H1 (cell line): ENCODE data around the gene HACD1. TPM values are rescaled to one million over a fixed set of nuclear protein-coding genes. Genes with fewer than 3 reads are reported as not detected.

Experiments
- CTCF ChIA-PET: fragments of 300-600 bp; sonication (Branson Sonifier 250); formaldehyde crosslinking; loops from one replicate; lab custom pipeline; 2021; ENCODE audit not compliant: partially characterized antibody; lab: Charles Lee
- POLR2A ChIA-PET: fragments of 300-600 bp; sonication (Branson Sonifier 250); formaldehyde crosslinking; loops from one replicate; lab custom pipeline; 2021; ENCODE audit warnings: inconsistent platforms; ENCODE audit not compliant: partially characterized antibody; lab: Charles Lee
- DNase-seq, 2 experiments: peaks; one replicate each; pipeline versions ENCODE4 v3.0.0 to v3.0.0-alpha.2; 2010 to 2022; ENCODE audit warnings: low spot score in 2 of 2, low read depth in 1 of 2, mixed read lengths in 1 of 2
- FAIRE-seq: peaks from 2 replicates; lab custom pipeline; 2011; peaks lifted over from hg19 to GRCh38; lab: Jason Lieb, UNC
- H2AFZ ChIP-seq: 2 replicates; pipeline ENCODE4 v1.8.1; 2012; ENCODE audit warnings: low read length, inconsistent platforms
- H2AK5ac ChIP-seq: 2 replicates; pipeline ENCODE4 v1.6.1; 2013; ENCODE audit warnings: low read depth, low read length
- H2BK120ac ChIP-seq: replicated peaks from 2 replicates; pipeline ENCODE3; 2013; ENCODE audit warnings: low read depth, low read length, inconsistent platforms
- H2BK12ac ChIP-seq: 2 replicates; pipeline ENCODE4 v1.6.1; 2013; ENCODE audit warnings: low read depth, low read length
- H2BK15ac ChIP-seq: 2 replicates; pipeline ENCODE4 v1.6.1; 2013; ENCODE audit warnings: low read length
- H2BK20ac ChIP-seq: 2 replicates; pipeline ENCODE4 v1.6.1; 2013; ENCODE audit warnings: low read length
- H2BK5ac ChIP-seq: 2 replicates; pipeline ENCODE4 v1.6.1; 2013; ENCODE audit warnings: low read depth, low read length
- H3K14ac ChIP-seq: 2 replicates; pipeline ENCODE4 v1.6.1; 2013; ENCODE audit warnings: inconsistent platforms; ENCODE audit not compliant: insufficient read length
- H3K18ac ChIP-seq: 2 replicates; pipeline ENCODE4 v1.6.1; 2013; ENCODE audit warnings: low read length; ENCODE audit errors: extremely low read depth
- H3K23ac ChIP-seq: 2 replicates; pipeline ENCODE4 v1.6.1; 2013; ENCODE audit warnings: inconsistent platforms; ENCODE audit not compliant: insufficient read length
- H3K23me2 ChIP-seq: 2 replicates; pipeline ENCODE4 v1.6.1; 2013; ENCODE audit warnings: low read depth, low read length
- H3K27ac ChIP-seq: 2 replicates; pipeline ENCODE4 v1.6.1; 2011; ENCODE audit warnings: low read depth, low read length, inconsistent platforms
- H3K27me3 ChIP-seq, 4 experiments: replicated peaks in 1 of 4; 1 replicate in 1 of 4; 2 replicates in 3 of 4; pipeline versions ENCODE4 v1.6.1 to v1.8.1; 2011 to 2013; ENCODE audit warnings: low read length in 3 of 4, mild to moderate bottlenecking in 3 of 4, inconsistent platforms in 2 of 4, mixed read lengths in 2 of 4, moderate library complexity in 1 of 4; ENCODE audit not compliant: control insufficient read depth in 3 of 4, insufficient read depth in 3 of 4; ENCODE audit errors: extremely low read depth in 1 of 4
- H3K36me3 ChIP-seq, 4 experiments: 2 replicates each; pipeline versions ENCODE4 v1.6.1 to v1.8.1; 2011 to 2013; ENCODE audit warnings: mild to moderate bottlenecking in 4 of 4, low read length in 3 of 4, moderate library complexity in 2 of 4, control low read depth in 1 of 4, inconsistent platforms in 1 of 4; ENCODE audit not compliant: insufficient read depth in 4 of 4, control insufficient read depth in 2 of 4
- H3K4ac ChIP-seq: replicated peaks from 2 replicates; pipeline ENCODE3; 2013; ENCODE audit warnings: low read length, low read depth, mixed read lengths, inconsistent platforms; ENCODE audit not compliant: insufficient read length
- H3K4me1 ChIP-seq, 4 experiments: replicated peaks in 1 of 4; 1 replicate in 1 of 4; 2 replicates in 3 of 4; pipeline versions ENCODE4 v1.6.1 to v1.8.1; 2011 to 2013; ENCODE audit warnings: low read length in 3 of 4, inconsistent platforms in 2 of 4, mixed read lengths in 1 of 4; ENCODE audit not compliant: insufficient read depth in 4 of 4, control insufficient read depth in 3 of 4
- H3K4me2 ChIP-seq, 2 experiments: 2 replicates each; pipeline versions ENCODE4 v1.6.1 to v1.8.1; 2011 to 2013; ENCODE audit warnings: low read depth in 2 of 2, low read length in 2 of 2, control low read depth in 1 of 2, inconsistent platforms in 1 of 2, mild to moderate bottlenecking in 1 of 2; ENCODE audit not compliant: insufficient read depth in 1 of 2
- H3K4me3 ChIP-seq, 4 experiments: fragments of 200-600, 300-600 bp in 1 of 4; sonication (generic), shearing (Covaris generic), sonication (Bioruptor Twin) in 1 of 4; 2 replicates each; pipeline versions ENCODE4 v1.5.1 to v1.8.1; 2011 to 2016; ENCODE audit warnings: low read length in 4 of 4, low read depth in 3 of 4, control low read depth in 2 of 4, inconsistent platforms in 2 of 4, mild to moderate bottlenecking in 2 of 4, mixed read lengths in 1 of 4, moderate library complexity in 1 of 4; ENCODE audit not compliant: insufficient read depth in 2 of 4; ENCODE audit errors: extremely low read depth in 1 of 4
- H3K56ac ChIP-seq: replicated peaks from 2 replicates; pipeline ENCODE3; 2013; ENCODE audit warnings: low read depth, mild to moderate bottlenecking, mixed read lengths, low read length, inconsistent platforms; ENCODE audit not compliant: insufficient read length
- H3K79me1 ChIP-seq: 2 replicates; pipeline ENCODE4 v1.6.1; 2013; ENCODE audit warnings: low read depth, low read length, control low read depth
- H3K79me2 ChIP-seq, 2 experiments: 2 replicates each; pipeline versions ENCODE4 v1.6.1 to v1.8.1; 2012 to 2013; ENCODE audit warnings: low read length in 2 of 2, mild to moderate bottlenecking in 2 of 2, inconsistent platforms in 1 of 2; ENCODE audit not compliant: insufficient read depth in 2 of 2, control insufficient read depth in 1 of 2
- H3K9ac ChIP-seq, 4 experiments: replicated peaks in 1 of 4; 1 replicate in 1 of 4; 2 replicates in 3 of 4; pipeline versions ENCODE4 v1.6.1 to v1.8.1; 2011 to 2013; ENCODE audit warnings: low read depth in 3 of 4, low read length in 3 of 4, control low read depth in 2 of 4, mild to moderate bottlenecking in 2 of 4, moderate library complexity in 2 of 4, inconsistent platforms in 1 of 4; ENCODE audit errors: extremely low read depth in 1 of 4
- H3K9me3 ChIP-seq, 2 experiments: 2 replicates each; pipeline versions ENCODE4 v1.6.1 to v1.8.1; 2012 to 2013; ENCODE audit warnings: mild to moderate bottlenecking in 2 of 2, moderate library complexity in 2 of 2, control low read depth in 1 of 2, inconsistent platforms in 1 of 2, low read depth in 1 of 2, low read length in 1 of 2, mixed read lengths in 1 of 2; ENCODE audit not compliant: insufficient read depth in 2 of 2
- H4K20me1 ChIP-seq, 2 experiments: replicated peaks in 1 of 2; 2 replicates each; pipeline versions ENCODE3 to v1.8.1; 2011 to 2013; ENCODE audit warnings: inconsistent platforms in 2 of 2, low read length in 2 of 2, mild to moderate bottlenecking in 1 of 2; ENCODE audit not compliant: insufficient read depth in 2 of 2, control insufficient read depth in 1 of 2
- H4K5ac ChIP-seq: 2 replicates; pipeline ENCODE4 v1.6.1; 2013; ENCODE audit warnings: low read length, low read depth, mixed read lengths, inconsistent platforms; ENCODE audit not compliant: insufficient read length
- H4K8ac ChIP-seq: 2 replicates; pipeline ENCODE4 v1.8.0; 2013; ENCODE audit warnings: mild to moderate bottlenecking, moderate library complexity, low read length, inconsistent platforms; ENCODE audit not compliant: insufficient read depth; ENCODE audit errors: extremely low read depth
- H4K91ac ChIP-seq: replicated peaks from 2 replicates; pipeline ENCODE3; 2013; ENCODE audit warnings: low read length, mixed read lengths, inconsistent platforms; ENCODE audit not compliant: insufficient read length
- HDAC2 ChIP-seq, 2 experiments: fragments of 300-600 bp in 1 of 2; sonication (generic) in 1 of 2; IDR thresholded peaks; 2 replicates each; pipeline ENCODE4 v1.6.1; 2011 to 2012; ENCODE audit warnings: low read depth in 2 of 2, low read length in 2 of 2, mild to moderate bottlenecking in 2 of 2, moderate library complexity in 2 of 2, borderline replicate concordance in 1 of 2, inconsistent platforms in 1 of 2
- RBBP5 ChIP-seq: IDR thresholded peaks from 2 replicates; pipeline ENCODE4 v1.7.1; 2012; ENCODE audit warnings: low read depth, mild to moderate bottlenecking, inconsistent platforms, low read length, moderate library complexity, borderline replicate concordance
- SUZ12 ChIP-seq: fragments of 200-600 bp; sonication (generic); IDR thresholded peaks from 2 replicates; pipeline ENCODE4 v1.6.1; 2012; ENCODE audit warnings: mild to moderate bottlenecking, inconsistent platforms, low read length, moderate library complexity, mixed read lengths
- TBP ChIP-seq: IDR thresholded peaks from 2 replicates; pipeline ENCODE4 v1.6.1; 2011; ENCODE audit warnings: low read depth, low read length, improper control_type of control experiment
- YY1 ChIP-seq: IDR thresholded peaks from 2 replicates; pipeline ENCODE4 v1.6.1; 2011; ENCODE audit warnings: low read depth, mild to moderate bottlenecking, low read length
- WGBS, 2 experiments: shearing (Covaris generic) in 1 of 2; methylation state at CpG; one replicate each; pipeline versions ENCODE4 v1.1.6 to v1.1.7; 2013 to 2015; ENCODE audit warnings: low lambda C conversion rate in 2 of 2, mixed read lengths in 2 of 2, inconsistent platforms in 1 of 2, low coverage in 1 of 2, missing lambda C conversion rate in 1 of 2; ENCODE audit not compliant: insufficient replicate concordance in 2 of 2, insufficient coverage in 1 of 2, insufficient read length in 1 of 2; ENCODE audit errors: extremely low coverage in 1 of 2, missing lambda C conversion rate in 1 of 2; 5-methylcytosine and 5-hydroxymethylcytosine counted together
- polyA plus RNA-seq, 7 experiments: library from polyadenylated mRNA; depleted of rRNA in 3 of 7; stranded (reverse) in 5 of 7; unstranded in 2 of 7; fragments of >200 nt in 5 of 7; fragments of 200-250 nt in 2 of 7; gene quantifications; 1 replicate in 5 of 7; 2 replicates in 1 of 7; 4 replicates in 1 of 7; pipeline versions ENCODE4 v1.2.1 to v1.2.3, GENCODE V29; 2011 to 2013; ENCODE audit warnings: missing spikeins in 2 of 7, mixed read lengths in 2 of 7
- total RNA-seq: library from RNA; stranded (reverse); fragmentation: NEBNext Ultra II Directional; extraction: Animal tissue kit (Norgen Biotek cat#: 25700); gene quantifications from 2 replicates; pipeline ENCODE4 v1.2.1, GENCODE V29; 2021

Gene HACD1
- total and polyA plus RNA-seq, 2 of the 8 experiments (the other 6 are each of a cell fraction or from before 2014, with no cell fraction given): 18.7 to 30.8 TPM

- 92% methylated on average over 4 of the region's 4 CpGs; no CpG with 5 or more reads in 1 of the 2 experiments for WGBS, 2 experiments
- no peaks in the 10 kb centered on the region for H3K27me3 ChIP-seq
- H3K23ac ChIP-seq: no peak overlapping the region
- no peak overlapping the region for H3K4me2 ChIP-seq
- H4K8ac ChIP-seq: no peak overlapping the region
- no peaks in the 10 kb centered on the region for H4K20me1 ChIP-seq
- no peak overlapping the region for H2AFZ ChIP-seq
- H3K4ac ChIP-seq: no peak overlapping the region
- H2AK5ac ChIP-seq: no peak overlapping the region
- 0 out of 7 replicates have a peak overlapping the region, but pooled peaks of 1 of the 4 experiments have one; percentile 7 for H3K9ac ChIP-seq
- H3K79me2 ChIP-seq: no peaks in the 10 kb centered on the region
- no peak overlapping the region for H2BK20ac ChIP-seq
- H3K14ac ChIP-seq: no peak overlapping the region
- TF ChIP-seq HDAC2 (IDR thresholded peaks at IDR 0.05; ENCODE audit: borderline replicate concordance in 1 of 2, low read depth in 2 of 2, low read length in 2 of 2): no peak
- no peak for TF ChIP-seq SUZ12
- no peak for TF ChIP-seq TBP
- TF ChIP-seq RBBP5: no peak
- no peak for TF ChIP-seq YY1
- H2BK5ac ChIP-seq: no peak overlapping the region
- peaks cover 0 to 6% (median 2%) of the 10 kb centered on the region in 4 experiments; a peak in 2 of 7 replicates for H3K4me1 ChIP-seq
- H2BK15ac ChIP-seq: no peak overlapping the region
- no peak overlapping the region for H2BK120ac ChIP-seq
- ChIA-PET POLR2A (interaction anchor here (1.6 kb wide), 1 partner anchor 9 kb away, joined by 5 read pairs; no protein-coding TSS in a partner anchor), CTCF (interaction anchor here (1.5 kb wide), 1 partner anchor 37 kb away, joined by 5 read pairs; no protein-coding TSS in a partner anchor)
- H3K4me3 ChIP-seq: no peak overlapping the region
- DNase-seq (no peak), FAIRE-seq (no peak)
- H3K56ac ChIP-seq: no peak overlapping the region
- no peak overlapping the region for H3K27ac ChIP-seq
- H3K9me3 ChIP-seq: no peaks in the 10 kb centered on the region
- H2BK12ac ChIP-seq: no peak overlapping the region
- no peak overlapping the region for H4K91ac ChIP-seq
- H4K5ac ChIP-seq: no peak overlapping the region
- no peak overlapping the region for H3K18ac ChIP-seq
- no peaks in the 10 kb centered on the region for H3K79me1 ChIP-seq
- no peaks in the 10 kb centered on the region; the same call in 1 of the 2 replicates for H3K23me2 ChIP-seq
- H3K36me3 ChIP-seq: no peaks in the 10 kb centered on the region
Measured at GRCh38 chr10:17563452-17563851, 53.7 kb downstream of the HACD1 start.
